GM18907 (cell line): ENCODE measurements around the gene COL6A1.

Source experiments
- ATAC-seq: cut with Tn5 transposase; IDR thresholded peaks from one replicate; pipeline ENCODE4 v1.9.1; 2021; ENCODE audit warnings: mild to moderate bottlenecking, moderate library complexity; ENCODE audit not compliant: unreplicated experiment

COL6A1 gene

DNA sequence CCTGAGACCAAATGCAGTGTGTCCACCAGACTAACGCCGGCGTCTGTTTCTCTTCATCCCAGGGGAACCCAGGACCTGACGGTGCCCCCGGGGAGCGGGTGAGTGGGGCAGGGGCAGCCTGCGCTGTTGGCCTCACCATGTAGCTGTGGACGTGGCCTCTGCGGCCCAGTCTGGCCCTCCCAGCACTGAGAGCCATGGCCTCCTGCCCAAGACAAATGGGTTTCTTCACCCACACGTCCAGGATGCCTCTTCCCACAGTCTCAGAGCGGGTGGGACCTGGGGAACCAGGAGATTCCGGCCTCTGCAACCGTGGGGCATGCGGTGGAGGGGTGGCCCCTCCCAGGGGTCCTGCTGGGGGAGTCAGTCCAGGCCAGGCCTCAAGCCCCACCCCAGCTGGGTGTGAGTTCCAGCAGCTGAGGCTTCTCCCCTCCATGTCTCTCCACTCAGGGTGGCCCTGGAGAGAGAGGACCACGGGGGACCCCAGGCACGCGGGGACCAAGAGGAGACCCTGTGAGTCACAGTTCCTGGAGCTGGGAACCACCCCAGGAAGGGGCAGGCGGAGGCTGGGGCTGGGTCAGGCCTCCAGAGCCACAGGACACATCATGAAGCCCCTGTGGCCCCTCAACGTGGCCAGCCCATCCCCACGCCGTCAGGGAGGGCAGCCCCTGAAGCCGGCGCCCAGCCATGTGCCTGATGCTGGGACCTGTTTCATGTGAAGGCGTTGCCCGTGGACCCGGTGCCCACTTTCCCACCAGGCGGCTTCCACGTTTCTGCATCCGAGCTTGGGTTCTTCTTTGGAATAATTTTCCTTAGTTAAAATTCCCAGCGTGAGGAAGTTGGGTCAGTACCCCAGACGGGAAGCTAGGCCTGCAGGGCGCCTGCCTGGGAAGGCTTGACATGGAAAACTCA is 11.0 kb downstream of the COL6A1 start:
- no peak for ATAC-seq

DNA sequence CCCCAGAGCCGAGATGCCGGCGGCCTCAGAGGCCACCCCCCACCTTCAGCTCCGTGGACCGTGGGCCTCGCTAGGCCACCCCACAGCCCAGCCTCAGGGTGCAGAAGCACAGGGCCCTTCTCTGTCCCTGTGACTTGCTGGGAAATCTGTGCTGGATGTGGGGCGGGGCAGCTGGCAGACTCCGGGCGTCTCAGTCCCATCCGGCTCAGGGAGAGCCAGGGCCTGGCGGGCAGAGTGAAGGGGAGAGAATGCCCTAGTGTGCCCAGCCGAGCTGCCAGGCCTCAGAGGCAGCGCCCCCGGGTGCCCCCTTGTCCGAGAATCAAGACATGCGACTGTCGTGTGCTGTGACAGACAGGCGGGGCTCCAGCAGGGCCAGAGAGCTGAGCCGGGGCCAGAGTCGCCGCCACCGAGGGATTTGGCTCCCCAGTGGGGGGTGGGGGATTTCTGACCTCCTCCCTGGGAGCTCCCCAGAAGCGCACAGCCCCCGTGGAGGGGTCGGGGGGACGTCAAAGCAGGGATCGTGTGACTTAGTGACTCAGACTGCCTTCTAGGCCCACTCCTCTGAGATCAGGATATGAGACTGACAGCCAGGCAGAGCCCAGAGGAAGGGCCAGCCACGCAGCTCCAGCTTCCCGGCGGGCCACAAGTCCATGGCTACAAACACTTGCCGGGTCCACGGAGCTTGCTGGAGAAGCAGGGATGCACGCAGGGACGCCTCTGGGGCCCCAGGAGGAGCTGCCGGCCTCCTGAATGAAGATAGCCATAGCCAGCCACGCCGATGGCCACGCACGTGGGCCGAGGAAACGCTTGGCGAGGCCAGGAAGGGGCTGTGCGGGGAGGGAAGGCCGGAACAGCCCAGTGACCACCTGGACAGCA is 11.9 kb downstream of the COL6A1 start:
- ATAC-seq: no peak

DNA sequence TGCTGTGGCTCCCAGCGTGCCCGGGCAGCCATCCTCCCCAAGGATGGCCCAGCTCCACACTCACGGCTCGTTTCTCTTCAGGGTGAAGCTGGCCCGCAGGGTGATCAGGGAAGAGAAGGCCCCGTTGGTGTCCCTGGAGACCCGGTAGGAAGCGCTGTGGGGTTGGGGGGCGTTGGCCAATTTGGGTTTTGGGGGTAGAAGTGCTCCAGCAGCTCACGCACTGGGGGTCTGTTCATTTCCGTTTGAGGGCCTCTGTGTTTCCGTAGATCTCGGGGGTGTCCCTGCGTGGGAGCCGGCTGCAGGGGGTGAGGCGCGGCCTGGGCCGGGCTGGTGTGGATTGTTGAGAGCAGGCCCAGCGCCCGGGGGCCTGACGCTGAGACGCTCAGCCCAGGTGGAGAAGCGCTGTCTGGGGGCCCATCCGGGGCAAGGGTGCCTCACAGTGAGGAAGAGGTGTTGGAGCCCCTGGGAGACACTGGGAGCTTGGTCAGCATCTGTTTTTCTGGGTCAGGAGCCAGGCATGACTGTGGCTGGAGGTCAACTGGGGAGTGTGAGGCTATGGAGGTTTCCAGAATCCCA is 12.6 kb downstream of the COL6A1 start:
- ATAC-seq: no peak

DNA sequence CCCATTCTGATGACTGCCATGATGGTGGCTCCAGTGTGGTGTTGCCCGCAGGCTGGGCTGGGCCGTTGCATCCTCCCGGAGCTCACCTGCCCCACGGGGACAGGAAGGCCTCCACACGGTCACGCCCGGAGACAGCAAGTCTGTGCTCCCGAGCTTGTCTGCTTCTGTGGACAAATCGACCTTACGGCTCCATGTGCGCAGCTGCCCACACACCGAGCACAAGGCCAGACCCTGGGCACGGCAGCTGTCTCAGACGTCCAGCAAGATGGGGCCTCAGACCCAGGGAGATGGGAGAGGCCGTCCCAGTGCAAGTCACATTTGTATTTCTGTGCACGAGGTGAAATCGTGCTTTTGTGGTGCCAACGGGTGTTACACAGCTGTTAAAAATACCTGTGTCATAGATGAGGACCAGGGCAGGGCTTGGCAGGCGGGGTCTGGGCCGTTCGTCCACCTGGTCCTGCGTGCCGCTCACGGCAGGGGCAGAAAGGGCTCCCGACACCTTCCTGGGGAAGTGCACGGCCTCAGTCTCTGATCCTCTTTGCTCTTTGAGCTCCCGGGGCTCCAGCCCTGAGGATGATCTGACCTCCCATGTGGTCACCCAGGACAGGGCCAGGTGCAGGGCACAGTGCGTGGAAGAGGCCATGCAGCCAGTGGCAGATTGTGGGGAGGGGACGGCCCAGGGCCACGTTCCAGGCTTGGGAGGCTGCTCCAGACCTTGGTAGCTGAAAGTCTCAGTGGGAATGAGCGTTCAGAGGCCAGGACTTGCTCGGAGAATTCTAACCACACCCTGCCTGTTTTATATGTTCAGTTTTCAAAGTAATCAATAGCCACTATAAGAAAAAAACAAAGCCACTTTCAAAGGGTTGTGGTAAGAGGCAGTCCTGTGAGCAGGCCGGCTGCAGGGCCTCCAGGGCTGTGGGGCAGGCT is 13.5 kb downstream of the COL6A1 start:
- no peak for ATAC-seq

- ATAC-seq: no peak
Observed at GRCh38 chr21:45995686-45996179, 14.2 kb downstream of the COL6A1 start.

- no peak for ATAC-seq
Observed at GRCh38 chr21:45996311-45997204, 15.0 kb downstream of the COL6A1 start.

DNA sequence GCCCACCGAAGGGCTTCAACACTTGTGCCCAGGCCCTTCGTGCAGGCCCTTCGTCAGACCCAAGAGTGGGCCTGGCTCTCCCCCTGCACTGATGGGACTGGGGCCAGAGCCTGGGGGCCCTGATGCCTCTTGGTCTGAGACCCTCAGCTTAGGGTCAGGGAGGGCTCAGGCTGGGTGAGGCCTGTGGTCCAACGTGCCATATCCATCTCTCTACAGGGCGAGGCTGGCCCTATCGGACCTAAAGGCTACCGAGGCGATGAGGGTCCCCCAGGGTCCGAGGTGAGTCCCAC is 15.6 kb downstream of the COL6A1 start:
- no peak for ATAC-seq

DNA sequence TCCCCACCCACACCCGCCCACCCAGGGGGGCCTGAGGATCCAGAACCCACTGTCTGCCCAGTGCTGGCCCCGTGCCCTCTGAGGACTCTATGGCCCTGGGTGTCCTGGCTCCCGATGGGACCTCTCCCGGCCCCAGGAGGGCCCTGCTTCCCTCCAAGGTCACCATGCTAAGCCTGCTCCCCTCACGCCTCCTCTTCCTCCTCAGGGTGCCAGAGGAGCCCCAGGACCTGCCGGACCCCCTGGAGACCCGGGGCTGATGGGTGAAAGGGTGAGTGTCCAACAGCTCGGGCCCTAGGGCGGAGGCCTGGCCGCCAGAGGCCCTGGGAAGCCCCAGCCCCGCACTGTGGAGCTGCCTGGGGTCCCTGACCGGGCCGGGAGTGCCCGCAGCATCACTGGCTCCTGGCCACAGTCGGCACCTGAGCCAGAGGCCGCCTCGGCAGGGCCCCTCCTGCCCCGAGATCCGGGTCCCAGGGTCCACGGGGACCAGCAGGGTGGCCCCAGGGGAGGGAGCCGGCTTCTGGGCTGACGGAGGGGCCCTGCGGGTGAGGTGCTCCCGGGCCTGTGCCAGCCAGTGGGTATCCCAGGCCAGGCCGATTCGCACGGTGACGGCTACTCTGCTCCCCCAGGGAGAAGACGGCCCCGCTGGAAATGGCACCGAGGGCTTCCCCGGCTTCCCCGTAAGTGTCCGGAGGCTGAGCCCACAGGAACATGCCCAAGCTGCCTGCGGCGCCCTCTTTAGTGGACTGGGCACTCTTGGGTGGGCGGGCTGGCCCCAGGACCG is 16.1 kb downstream of the COL6A1 start:
- no peak for ATAC-seq

DNA sequence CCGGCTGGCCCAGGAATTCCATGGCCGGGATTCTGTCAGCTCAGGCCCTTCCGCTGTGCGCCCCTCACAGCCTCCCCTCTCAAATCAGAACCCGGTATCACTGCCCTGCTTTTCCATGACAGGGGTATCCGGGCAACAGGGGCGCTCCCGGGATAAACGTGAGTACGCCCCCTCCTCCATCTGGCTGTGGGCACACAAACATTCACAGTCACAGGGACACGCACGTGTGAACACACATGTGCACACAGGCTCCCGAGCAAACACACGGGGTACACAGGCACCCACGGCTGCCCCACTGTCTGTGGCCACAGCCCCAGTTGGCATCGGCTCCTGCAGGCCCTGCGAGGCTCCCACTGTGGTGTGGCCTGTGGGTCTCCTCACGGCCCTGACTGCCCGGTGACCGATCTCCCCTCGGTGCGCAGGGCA is 16.7 kb downstream of the COL6A1 start:
- ATAC-seq: no peak

GRCh38 chr21:45998871-45999580 is 17.5 kb downstream of the COL6A1 start:
- ATAC-seq: no peak

- ATAC-seq: no peak
Observed at GRCh38 chr21:45999581-46000181, 18.1 kb downstream of the COL6A1 start.

- no peak for ATAC-seq
Observed at GRCh38 chr21:46000182-46000730, 18.7 kb downstream of the COL6A1 start.

DNA sequence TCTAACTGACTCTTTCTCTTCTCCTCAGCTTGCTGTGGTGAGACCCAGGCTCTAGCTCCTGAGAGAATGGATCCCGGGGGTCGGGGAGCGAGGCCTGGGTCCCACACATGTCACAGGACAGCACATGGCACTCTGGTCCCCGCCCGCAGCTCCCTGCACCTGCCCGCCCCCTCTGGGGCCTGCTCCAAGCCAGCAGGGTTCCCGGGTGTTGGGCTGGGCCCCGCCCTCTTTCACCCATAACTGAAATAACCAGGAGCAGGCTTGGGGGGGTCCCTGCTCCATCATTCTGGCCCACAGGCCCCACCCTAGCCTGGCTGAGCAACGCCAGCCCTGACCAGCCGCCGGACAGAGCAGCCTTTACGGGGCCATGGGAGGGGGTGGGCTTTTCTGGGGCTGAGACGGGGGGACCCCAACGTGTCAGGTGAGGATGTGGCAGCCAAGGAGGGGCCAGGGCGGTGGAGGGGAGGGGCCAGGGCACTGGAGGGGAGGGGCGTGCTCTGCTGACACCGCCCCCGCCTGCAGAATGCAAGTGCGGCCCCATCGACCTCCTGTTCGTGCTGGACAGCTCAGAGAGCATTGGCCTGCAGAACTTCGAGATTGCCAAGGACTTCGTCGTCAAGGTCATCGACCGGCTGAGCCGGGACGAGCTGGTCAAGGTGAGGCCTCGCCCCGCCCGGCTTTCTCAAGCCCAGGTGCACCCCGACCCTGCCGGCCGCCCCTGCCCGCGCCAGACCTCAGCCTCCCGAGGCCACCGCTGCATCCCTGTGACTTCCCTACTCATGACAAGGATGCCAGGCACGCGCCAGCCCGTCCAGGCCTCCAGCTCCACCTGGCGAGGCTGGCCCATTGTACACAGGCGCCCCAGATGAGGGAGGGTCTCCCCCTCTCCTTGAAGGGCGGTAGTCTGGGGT is 19.4 kb downstream of the COL6A1 start:
- ATAC-seq: no peak

GRCh38 chr21:46001821-46002681 is 20.5 kb downstream of the COL6A1 start:
- no peak for ATAC-seq

DNA sequence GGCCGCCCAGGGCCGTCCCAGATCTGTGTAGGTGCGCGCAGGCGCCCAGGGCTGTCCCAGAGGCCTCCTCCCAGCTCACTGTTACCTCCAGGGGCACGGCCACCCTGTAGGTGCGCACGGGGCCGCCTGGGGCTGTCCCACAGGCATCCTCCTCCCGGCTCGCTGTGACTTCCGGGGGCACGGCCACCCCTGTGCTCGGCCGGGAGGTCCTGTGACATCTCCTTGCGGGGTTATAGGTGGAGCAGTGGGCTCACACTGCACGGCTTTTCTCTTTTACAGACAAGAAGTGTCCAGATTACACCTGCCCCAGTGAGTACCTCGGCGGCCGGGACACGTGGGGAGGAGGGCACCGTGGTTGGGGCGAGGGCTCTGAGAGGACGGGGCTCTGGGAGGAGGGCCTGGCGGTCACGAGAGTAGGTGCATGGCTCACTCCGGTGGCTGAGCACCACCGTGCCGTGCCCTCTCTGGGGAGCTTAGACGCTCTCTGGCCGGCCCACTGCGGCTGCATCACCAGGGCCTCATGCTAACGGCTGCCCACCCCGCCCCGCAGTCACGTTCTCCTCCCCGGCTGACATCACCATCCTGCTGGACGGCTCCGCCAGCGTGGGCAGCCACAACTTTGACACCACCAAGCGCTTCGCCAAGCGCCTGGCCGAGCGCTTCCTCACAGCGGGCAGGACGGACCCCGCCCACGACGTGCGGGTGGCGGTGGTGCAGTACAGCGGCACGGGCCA is 21.4 kb downstream of the COL6A1 start:
- ATAC-seq: no peak
